NCI-H510A treated with DMSO at 0.1 percent for 48 hours (cell line): ENCODE data around the gene TMEM44.
"Not testable (repeated sequence)": the region's sequence is repeated elsewhere in the genome, so short reads cannot be mapped to it uniquely, and the experiment has no call there.

Source experiments
- DNase-seq: peaks from one replicate; lab custom pipeline; 2025; lab: John Stamatoyannopoulos, UW

The TMEM44 gene

DNA sequence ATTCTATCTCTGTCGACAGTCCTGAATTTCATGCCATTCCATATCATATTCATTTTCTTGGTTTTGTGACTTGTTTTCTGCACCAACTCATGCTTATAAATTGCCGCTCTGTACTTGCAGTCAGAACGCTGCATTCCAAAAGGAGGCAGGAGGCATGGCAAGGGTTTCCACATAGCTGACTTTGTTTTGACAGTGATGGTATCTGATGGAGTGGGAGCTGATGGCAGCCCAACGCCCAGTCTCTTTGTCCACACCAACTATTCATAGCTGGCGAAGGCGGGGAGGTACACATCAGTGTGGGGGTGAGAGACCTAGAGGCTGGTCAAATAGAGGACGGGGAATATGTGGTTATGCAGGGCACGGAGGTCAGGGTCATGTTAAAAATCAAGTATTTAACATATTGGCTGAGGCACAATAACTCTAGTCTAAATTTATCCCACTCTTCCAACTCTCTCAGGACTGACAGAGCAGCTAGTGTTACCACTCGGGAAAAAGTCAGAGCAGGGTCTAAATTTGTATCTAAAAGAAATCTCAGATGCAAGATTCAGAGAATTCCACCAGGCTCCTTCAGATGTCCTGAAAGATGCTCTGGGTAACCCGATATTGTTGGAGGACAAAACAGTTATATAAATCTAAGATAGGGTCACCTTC, 78.6 kb downstream of the TMEM44 start:
- no peak for DNase-seq

GRCh38 chr3:194552327-194552949, 80.8 kb downstream of the TMEM44 start:
- no peak for DNase-seq

GRCh38 chr3:194549853-194550252, 83.4 kb downstream of the TMEM44 start:
- no peak for DNase-seq

DNA sequence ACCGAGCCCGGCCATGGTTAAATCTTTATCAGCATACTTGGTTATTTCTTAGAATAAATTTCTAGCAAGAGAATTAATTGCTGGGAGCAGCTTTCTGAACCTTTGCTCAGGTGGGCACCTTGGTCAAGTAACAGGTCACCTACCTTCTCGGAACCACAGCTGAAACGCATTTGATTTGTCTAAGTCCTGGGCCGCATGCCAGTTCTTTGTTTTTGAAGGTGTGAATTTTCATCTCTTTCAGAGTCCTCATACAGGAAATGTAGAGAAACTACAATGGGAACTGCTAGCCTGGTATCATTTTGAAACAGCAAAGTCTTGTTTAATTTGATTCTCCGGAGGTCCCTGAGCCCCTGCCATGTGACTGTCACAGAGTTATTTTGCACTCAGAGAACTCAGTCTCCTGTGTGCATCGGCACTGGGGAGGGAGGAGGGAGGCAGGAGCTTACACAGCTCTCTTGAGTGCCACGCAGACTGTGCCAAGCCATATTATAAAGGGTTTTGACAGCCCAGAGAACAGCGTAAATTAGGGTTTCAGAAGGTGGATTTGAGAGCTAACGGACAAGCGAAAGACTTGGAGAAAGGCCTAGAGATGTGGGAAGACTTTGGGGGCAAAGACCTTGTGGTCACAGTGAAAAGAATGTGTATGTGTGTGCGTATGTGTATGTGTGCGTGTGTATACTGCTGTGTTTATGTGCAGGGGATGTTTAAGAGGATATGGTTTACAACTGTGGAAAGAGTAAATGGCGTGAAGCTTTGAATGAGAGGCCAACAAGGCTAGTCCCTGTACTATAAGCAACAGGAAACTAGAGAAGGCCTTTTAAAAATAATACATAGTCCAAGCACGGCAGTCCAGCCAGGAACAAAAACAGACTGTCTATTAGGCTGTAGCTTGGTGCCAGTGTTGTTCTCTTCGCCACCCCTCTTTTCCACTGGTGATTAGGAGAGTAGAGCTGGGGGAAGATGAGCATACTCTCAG, 84.6 kb downstream of the TMEM44 start:
- no peak for DNase-seq

DNA sequence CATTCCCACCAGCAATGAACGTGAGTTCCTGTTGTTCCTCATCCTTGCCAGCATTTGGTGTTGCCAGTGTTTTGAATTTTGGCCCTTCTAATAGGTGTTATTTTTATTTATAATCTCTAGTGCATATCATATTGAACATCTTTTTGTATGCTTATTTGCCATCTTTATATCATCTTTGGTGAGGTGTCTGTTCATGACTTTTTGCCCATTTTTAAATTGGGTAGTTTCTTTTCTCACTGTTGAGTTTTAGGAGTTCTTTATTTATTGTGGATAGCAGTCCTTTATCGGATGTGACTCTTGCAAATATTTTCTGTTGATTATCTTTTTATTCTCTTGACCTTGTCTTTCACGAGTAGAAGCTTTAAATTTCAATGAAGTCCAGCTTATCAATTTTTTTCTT, 86.2 kb downstream of the TMEM44 start:
- no peak for DNase-seq

GRCh38 chr3:194545538-194545937, 87.7 kb downstream of the TMEM44 start:
- DNase-seq = not testable (repeated sequence)

DNA sequence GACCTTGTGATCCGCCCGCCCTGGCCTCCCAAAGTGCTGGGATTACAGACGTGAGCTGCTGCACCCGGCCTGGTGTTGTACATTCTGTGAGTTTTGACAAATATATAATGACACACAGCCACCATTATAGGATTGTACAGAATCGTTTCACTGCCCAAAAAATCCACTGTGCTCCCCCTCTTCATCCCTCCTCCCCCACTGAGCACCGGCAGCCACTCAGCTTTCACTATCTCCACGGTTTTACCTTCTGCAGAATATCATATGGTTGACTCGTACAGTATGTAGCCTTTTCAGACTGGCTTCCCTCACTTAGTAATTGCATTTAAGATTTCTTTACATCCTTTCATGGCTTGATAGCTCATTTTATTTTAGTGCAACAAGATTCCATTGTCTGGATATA, 89.7 kb downstream of the TMEM44 start:
- DNase-seq = no peak

DNA sequence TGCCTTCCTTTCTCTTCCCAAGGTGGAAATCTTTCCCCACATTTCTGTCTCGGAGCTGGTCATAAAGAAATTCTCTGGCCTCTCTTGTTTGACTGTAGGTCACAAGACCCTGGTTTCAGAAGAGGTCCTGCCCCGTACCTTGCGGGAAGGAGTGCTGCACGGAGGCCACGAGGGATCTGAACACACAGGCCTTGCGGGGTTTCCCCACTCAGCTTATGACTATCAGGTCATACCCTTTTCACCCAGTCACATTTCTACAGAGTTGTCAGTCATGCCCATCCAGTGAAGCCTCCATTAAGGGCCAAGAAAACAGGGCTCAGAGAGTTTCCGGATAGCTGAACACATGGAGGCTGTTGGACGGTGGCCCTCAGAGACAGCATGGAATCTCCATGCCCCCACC, 91.7 kb downstream of the TMEM44 start:
- no peak for DNase-seq

DNA sequence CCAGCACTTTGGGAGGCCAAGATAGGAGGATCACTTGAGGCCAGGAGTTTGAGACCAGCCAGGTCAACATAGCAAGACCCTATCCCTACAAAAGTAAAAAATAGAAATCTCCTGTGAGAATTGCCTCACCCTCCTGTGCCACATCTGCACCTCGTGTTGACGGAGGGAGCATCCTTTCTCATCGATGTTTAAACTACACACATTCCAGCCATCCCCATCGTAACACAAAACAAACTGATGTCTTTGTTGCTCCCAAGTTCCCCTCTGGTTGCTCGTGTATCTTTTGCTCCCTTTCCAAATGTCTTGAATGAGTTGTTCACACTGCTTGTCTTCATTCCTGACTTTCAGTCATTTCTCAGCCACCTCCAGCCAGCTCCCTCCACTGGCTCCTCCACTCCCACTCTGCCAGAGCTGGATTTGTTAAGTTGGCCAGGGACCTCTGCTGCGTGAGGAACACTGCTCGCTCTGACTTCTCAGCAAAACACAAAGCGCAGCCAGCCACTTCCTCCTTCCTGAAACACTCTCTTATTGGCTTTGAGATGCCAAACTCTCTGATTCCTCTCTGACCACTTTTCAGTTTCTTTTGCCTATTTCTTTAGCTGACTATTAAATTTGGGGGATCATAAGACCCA, 92.8 kb downstream of the TMEM44 start:
- DNase-seq = no peak

GRCh38 chr3:194539498-194539897, 93.7 kb downstream of the TMEM44 start:
- no peak for DNase-seq

- peak; percentile 60 for DNase-seq
Observed at GRCh38 chr3:194537732-194538247, 95.4 kb downstream of the TMEM44 start.
